NCI-H2107 (cell line): ENCODE measurements around the gene DSCAML1.

ENCODE experiments used
- DNase-seq: peaks from one replicate; lab custom pipeline; 2025; lab: John Stamatoyannopoulos, UW

The DSCAML1 gene, protein sequence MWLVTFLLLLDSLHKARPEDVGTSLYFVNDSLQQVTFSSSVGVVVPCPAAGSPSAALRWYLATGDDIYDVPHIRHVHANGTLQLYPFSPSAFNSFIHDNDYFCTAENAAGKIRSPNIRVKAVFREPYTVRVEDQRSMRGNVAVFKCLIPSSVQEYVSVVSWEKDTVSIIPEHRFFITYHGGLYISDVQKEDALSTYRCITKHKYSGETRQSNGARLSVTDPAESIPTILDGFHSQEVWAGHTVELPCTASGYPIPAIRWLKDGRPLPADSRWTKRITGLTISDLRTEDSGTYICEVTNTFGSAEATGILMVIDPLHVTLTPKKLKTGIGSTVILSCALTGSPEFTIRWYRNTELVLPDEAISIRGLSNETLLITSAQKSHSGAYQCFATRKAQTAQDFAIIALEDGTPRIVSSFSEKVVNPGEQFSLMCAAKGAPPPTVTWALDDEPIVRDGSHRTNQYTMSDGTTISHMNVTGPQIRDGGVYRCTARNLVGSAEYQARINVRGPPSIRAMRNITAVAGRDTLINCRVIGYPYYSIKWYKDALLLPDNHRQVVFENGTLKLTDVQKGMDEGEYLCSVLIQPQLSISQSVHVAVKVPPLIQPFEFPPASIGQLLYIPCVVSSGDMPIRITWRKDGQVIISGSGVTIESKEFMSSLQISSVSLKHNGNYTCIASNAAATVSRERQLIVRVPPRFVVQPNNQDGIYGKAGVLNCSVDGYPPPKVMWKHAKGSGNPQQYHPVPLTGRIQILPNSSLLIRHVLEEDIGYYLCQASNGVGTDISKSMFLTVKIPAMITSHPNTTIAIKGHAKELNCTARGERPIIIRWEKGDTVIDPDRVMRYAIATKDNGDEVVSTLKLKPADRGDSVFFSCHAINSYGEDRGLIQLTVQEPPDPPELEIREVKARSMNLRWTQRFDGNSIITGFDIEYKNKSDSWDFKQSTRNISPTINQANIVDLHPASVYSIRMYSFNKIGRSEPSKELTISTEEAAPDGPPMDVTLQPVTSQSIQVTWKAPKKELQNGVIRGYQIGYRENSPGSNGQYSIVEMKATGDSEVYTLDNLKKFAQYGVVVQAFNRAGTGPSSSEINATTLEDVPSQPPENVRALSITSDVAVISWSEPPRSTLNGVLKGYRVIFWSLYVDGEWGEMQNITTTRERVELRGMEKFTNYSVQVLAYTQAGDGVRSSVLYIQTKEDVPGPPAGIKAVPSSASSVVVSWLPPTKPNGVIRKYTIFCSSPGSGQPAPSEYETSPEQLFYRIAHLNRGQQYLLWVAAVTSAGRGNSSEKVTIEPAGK (N-terminal part only)

DNA sequence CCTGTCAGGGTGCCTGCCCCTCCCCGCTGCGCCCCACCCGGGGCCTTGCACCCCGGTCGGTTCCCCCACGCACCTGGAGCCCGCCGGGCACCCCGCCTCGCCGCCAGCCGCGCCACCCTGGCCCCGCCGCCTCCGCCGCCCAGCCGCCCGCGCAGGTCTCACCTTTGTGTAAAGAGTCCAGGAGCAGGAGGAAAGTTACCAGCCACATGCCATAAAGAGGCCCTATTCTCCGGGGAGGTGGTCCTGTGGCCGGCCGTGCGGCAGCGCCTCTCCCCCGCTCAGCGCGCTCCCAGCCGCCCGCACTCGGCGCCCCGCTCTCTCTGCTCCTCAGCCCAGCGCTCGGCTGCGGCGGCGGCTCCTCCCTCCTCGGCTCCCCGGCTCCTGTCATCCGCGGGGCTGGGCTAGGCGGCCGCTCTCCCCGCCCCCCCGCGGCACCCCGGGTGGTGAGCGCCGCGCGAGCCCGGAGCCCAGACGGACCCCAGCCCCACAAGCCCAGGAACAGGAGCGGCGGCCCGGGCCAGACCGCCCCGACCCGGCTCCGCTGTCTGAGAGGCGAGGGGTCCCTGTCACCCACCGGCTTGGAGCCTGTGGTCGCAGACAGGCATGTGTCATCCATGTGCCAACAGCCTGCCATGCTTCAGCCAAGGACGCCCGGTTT lies at the start of gene DSCAML1:
DSCAML1 (minus strand) TSS at position 345 of the 658 bp plus-strand sequence; CDS start at position 208, 137 bp downstream.
- DNase-seq: no peak

DNA sequence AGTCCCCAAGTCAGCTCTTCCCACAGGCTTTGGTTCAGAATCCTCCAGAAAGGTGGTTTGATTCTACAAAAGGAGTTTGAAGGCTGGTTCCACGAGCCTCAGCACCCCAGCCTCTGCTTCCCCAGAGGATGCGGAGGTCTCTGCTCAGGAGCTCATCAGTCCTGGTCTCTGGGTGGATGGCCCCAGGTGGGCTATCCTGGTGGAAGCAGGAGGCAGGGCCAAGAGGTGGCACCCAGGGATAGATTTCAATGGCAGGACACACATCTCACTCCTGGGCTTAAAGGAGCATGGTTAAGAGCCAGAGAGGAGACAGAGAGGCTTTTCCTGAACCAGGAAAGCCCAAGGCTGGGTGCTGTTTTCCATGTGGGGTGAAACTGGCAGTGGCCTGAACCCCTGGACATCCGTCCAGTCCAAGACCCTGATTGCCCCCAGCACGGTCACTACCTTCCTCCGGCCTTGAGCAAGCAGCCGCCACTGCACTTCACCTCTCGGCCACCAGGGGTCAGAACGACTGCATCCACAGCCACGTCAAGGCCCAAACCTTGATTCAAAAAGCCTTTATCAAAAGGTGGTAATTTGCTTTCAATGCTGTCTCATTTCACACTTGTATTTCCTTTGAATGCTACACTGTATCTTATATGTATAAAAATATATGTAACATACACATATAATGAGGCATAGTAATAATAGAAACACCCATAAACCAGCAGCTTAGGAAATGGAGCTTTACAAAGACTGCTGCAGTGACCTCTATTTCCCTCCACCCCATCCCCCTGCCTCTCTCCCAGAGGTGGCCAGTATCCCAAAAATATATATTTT lies 46.9 kb upstream of the DSCAML1 start:
- DNase-seq: no peak

DNA sequence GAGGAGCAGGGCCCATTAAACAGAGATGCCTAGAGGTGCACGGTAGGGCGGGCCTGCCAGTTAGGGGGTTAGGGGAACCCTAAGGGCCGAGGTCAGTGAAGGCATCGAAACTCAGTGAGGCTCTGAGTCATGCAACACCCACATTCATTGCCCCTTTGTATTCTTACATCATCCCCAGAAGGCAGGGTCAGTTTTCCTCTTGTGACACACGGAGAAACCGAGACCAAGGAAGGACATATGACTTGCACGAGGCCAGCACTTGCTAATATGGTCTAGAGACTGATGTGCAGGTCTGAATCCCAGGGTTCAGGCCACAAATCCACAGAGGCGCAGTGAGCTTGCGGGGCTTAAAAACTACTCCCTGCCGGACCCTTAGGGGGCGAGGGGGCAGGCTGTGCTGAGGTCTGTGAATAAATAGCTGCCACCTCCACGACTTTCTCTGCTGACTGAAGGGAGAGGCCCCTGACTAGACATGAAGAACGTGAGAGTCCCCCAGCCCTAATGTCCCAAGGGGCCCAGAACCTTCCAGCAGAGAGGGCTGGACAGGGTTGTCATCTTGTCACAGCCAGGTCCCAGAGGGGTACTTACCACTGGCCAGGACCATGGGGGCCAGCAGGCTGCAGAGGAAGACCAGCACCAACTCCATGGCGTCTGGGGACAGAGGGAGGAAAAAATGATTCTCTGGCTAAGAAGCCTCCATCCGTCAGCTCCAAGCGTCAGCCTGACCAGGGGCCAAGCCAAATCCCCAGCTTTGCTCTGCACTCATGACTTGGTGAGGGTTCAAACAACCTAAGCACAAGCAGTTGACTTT lies 45.3 kb upstream of the DSCAML1 start:
- DNase-seq: no peak

DNA sequence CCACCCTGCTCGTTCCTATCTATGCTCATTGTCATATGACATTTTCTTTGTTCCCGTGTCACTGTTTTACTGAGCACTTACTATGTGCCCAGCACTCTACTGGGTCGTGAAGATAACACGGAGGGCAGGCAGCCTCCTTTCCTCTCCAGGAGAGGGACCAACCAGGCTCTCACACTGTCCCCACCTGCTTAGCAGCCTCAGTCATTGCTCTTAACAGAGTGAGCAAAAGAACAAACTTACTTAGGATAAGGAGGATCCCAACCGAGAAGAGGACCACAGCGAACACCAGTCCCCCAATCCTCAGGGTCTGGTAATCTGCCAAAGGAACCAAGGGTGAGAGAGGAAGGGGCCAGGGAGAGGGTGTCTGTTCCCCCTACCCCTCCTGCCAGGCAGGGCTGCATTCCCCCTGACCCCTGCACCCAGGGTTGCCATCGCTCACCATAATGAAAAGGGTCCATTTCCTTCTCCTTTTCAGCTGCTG lies 44.6 kb upstream of the DSCAML1 start:
- no peak for DNase-seq

DNA sequence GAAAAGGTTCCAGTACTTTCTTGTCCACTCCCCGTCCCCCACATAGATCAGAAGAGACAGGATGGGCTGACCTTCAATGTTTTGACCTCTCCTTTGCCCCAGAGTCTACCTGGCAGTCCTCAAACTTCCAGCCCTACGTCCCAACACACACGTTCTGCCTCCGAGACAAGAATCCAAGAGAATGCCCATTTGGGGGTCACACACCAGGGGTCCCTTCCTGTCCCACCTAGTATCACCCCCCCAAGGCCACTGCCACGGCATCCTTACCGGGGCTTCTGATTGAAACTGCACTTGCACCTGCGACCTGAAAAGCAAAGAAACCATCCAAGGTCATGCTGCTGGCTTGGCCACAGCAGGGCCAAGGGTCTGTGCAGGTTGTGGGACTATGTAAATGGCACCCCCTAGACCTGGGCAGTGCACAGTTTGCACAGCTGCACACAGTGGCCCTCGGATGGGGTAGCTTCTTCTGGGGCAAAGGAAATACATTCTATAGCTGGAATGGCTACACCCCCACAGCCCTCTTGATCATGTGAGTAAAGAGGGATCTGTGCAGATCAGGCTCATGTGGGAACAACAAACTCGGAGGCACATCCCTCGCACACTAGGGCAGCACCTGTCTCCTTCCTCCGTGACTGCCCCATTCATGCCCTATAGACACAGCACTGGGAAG lies 44.0 kb upstream of the DSCAML1 start:
- no peak for DNase-seq

DNA sequence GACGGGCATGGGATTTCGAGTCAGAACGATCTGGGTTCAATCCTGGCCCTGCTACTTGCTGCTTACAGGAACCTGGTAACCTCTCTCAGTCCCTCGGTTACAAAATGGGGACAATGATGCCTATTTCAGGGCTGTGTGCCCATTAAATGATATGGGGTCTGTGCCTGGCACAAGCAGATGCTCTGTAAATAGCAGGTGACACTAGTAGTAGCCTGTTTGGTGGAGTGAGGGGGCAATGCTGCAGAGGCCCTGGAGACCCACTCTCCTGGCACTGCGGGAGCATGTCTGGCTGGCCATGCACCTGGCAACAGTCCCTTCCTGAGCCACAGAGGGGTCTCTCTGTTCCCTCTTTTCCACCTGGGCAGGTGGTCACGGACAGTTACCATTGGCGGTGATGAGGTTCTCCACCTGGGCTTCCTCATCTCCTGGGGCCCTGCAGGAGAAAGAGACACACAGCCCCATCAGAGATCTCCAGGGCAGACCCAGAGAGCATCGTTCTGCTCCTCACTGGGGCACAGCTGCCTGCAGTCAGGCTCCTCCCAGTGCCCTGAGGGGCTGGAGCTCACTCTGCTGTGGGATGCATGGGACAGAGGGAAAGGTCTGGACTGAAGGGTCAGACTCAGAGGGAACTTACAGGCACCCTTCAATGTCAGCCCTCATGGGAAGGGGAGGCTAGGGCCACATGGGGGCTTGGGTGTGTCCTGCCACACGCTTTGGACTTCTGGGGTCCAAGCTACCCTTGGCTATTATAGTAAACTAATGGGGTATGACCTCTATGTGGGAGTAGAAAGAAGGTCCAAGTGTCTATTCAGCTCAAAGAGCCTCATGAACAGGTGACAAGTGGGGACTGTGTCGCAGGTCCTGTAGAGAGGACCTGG lies 43.2 kb upstream of the DSCAML1 start:
- DNase-seq: no peak

DNA sequence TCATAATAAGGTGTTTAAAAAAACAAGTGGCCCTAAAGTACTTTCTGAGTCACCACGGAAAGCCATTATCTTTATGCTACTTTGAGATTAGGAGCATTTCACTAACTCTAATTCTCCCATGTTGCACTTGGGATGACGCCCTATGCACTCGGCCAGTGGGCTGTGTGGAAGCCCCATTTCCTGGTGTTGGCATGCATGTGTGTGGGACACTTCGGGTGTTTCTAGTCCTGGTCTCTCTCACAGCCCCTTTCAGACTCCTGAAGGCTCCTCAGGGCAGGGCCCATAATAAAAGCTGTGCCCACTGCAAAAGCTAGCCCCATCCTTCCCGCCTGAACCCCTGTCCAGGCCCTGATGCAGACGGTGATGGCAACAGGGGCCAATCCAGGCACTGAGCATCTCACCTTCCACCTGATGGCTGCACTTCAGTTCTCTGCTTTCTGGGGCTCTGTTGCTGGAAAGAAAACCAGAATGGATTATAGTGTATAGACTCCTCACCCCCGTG lies 42.4 kb upstream of the DSCAML1 start:
- no peak for DNase-seq

DNA sequence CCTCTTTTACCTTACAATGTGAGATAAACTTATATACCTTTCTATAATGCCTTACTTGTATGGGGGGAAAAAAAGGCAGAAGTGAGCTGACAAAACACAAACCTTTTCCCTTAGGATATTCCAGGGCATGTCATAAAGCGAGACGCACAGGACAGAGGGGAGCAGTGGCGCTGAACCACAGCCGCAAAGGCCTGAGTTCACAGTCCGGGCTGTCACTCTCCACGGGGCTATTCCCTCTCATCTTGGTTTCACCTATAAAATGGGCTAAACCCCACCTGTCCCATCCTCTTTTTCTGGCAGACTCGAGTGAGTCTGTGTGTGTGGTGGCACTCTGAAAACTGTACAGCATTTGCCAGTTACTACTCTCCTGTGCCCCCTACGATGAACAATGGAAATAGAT lies 41.9 kb upstream of the DSCAML1 start:
- no peak for DNase-seq

DNA sequence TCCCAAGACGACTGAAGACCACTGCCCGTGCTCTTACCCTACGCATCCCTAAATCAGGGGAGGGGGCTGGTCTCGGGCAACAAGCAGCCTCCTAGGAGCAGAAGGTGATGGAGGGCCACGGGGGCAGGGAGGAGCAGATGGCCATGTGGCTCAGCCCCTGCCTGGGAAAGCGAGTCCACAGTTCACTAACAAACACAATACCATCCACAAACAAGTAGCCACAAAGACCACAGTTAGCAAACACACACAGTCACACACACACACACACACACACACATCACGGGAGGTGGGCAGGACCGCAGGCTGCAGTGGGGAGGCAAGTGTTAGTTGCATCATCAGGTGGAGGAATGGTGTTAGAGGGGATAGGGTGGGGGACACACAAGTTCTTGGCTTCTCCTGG lies 40.8 kb upstream of the DSCAML1 start:
- no peak for DNase-seq

DNA sequence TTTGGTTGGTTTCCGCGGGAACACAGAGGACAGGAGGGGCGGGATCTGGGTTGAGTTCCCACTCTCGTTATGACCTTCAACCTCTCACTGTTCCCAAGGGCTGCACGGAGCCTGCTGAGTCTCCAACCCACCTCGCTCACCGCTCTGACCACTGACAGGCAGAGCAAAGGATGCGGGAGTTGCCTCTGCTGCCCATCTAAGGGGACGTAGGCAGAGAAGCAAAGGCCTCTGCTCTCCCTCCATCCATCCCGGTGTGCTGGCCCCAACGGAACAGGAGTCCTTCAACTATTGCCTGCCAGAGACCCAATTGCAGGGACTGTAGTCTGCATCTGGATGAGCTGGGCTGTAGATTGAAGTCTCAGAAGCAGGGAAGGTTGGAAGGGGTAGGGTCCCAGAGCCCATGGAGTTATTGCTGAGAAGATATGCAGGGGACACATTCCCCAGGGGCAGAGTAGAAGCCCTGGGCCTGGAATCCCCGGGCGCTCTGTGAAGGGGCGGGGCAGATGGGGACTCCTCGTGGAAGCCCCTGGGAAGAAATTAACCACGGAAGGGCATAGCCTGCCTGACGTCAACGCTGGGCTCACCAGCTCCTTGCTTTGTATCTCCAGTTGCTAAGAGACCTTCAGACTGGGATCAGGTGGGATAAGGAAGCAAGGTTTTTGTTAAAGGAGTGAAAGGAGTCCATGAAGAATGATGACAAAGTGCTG lies 40.2 kb upstream of the DSCAML1 start:
- no peak for DNase-seq

DNA sequence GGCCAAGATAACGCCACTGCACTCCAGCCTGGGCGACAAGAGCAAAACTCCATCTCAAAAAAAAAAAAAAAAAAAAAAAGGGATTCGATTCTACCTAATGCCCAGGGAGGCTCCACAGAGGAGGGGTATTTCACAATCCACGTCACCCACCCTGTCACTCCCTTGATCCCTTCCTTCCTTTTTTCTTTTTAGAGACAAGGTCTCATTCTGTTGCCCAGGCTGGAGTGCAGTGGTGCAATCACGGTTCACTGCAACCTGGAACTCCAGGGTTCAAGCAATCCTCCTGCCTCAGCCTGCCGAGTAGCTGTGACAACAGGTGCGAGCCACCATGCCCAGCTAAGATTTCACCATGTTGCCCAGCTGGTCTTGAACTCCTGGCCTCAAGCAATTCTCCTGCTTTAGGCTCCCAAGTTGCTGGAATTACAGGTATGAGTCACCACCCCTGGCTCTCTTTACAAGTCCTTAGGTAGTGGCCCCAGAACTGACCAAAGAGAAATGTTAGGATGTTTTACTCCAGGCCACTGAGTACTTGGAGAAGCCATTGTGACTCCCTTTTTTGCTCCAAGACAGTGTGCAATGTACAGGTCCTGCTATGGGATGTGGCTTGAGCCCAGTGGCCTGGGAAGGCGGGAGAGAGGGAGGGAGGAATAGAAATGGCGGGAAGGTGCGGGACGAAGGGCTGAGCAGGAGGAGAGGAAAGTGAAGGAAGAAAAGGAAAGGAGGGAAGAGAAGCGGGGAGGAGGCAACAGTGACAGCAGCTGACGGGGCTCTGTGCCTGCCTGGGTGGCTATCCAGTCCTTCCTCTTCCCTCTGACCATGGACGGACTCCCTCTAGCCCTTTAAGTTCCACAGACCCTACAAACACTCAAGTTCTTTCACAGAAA lies 39.3 kb upstream of the DSCAML1 start:
- no peak for DNase-seq

DNA sequence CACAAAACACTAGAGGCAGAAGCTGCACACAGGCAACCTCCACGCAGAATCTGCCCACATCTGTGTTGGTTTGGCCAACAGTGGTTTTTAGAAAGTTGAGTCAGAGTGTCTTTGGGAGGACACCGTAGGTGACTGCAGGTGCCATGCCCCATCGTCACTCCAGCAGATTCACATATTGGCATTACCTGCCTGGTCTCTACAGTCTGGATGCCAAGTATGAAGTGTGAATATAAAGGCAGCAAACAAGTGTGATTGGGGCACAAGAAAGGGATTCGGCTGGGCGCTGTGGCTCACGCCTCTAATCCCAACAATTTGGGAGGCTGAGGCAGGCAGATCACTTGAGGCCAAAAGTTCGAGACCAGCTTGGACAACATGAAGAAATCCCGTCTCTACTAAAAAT lies 38.6 kb upstream of the DSCAML1 start:
- no peak for DNase-seq

DNA sequence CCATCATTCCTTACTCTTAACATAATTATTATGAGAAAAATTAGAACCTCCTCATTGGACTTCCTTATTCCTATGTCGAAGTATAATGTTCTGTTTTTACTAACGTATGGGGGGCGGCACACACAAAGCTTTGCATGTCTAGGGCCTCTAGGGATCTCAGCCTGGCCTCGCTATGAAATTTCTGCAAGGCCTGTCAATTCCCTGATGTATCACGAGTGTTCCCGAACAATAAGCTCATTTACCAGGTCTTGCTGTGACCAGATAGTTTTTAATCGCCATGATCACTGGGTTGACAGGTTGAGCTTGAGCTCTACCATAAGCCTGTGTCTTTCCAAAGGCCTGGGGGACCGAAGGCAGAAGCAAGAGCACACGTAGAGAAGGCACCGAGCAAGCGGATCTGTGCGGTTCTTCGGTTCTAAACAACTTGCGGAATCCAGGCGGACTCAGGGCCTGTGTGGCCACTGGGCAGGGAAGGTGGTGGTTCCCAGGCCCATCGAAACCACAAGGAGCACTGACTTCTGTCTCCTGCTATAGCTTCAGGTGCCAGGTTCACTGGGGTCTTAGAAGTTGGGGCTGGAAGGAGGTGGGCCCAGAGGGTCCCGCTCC lies 37.9 kb upstream of the DSCAML1 start:
- DNase-seq: no peak

DNA sequence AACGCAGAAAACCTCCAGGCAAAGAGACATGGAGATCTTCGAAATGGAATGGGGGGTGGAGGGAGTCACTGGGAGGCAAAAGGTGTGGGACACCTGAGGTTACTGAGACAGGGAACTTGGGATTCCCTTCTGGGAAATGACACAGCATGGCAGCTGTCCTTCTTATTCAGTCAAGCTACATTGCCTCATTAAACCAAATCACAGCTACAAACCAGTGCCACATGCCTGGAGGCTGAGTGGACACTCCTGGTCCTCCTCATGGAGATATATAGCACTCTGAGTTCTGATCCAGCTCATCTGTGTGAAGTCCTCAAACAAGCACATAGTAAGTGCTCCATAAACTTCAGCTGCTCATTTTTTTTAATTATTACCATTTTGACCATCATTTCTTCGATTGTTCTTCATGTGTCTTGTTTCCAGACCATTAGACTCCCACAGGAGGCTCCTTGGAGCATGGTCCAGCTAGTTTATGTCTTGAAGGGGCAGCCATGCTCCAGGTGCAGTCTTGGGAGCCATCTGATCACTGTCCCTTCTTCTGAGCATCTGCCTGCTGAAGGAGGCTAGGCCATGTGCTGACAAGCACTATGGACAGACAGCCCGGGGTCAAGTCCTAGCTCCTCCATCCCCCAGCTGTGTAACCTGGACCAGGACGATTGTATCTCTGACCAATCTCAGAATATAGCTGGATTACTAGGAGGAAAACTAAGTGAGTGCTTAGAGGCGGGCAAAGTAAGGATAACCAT lies 37.2 kb upstream of the DSCAML1 start:
- no peak for DNase-seq

DNA sequence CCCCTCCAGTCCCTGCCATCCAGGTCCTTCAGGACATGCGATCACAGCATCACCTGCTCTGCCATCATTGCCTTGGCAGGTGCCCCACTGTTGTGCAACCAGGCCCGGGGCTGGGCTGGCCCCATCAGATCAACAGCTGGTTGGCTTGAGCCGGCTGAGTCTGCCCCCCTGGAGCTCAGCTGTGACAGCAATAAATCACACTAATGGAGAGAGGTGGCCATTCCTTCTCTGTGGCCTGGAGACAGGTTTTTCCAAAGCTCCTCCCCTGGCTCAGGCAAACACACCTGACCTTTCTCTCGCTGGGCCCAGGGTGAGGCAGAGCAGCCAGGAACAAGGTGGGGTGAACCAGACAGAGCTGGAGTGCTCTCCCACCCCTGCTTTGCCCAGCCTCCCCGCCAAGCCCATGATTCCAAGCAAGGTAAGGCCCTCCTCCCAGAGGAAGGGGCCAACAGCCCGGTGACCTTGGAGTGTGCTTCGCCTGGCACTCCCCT lies 36.4 kb upstream of the DSCAML1 start:
- peak; percentile 93 for DNase-seq
